Breast epithelium (tissue), 3 donors: ENCODE measurements around the gene ZNF496.

Experiments used
- POLR2A ChIP-seq: fragments of 450-650 bp; IDR thresholded peaks from one replicate; pipeline ENCODE4 v1.6.1; 2016; ENCODE audit warnings: antibody characterized with exemption, mild to moderate bottlenecking, moderate library complexity
- POLR2AphosphoS5 ChIP-seq, 3 donors: sonication (generic); formaldehyde crosslinking; IDR thresholded peaks; one replicate each; pipeline ENCODE4 v1.6.1; 2017; ENCODE audit warnings: antibody characterized with exemption in 3 of 3
- TF ChIP-seq, protein P1 (sequence below), 3 donors: fragments of 450-650 bp; IDR thresholded peaks; one replicate each; pipeline ENCODE4 v1.5.1; 2016 to 2017; ENCODE audit warnings: antibody characterized with exemption in 3 of 3, mild to moderate bottlenecking in 3 of 3, moderate library complexity in 3 of 3

- TF ChIP-seq, protein P1, sequence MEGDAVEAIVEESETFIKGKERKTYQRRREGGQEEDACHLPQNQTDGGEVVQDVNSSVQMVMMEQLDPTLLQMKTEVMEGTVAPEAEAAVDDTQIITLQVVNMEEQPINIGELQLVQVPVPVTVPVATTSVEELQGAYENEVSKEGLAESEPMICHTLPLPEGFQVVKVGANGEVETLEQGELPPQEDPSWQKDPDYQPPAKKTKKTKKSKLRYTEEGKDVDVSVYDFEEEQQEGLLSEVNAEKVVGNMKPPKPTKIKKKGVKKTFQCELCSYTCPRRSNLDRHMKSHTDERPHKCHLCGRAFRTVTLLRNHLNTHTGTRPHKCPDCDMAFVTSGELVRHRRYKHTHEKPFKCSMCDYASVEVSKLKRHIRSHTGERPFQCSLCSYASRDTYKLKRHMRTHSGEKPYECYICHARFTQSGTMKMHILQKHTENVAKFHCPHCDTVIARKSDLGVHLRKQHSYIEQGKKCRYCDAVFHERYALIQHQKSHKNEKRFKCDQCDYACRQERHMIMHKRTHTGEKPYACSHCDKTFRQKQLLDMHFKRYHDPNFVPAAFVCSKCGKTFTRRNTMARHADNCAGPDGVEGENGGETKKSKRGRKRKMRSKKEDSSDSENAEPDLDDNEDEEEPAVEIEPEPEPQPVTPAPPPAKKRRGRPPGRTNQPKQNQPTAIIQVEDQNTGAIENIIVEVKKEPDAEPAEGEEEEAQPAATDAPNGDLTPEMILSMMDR (IDR thresholded peaks at IDR 0.05), result no peak
- TF ChIP-seq POLR2A (no peak), POLR2AphosphoS5 (IDR thresholded peaks at IDR 0.05) (no peak)
Observed at GRCh38 chr1:247247568-247247967, 84.1 kb downstream of the ZNF496 start.
